Putamen (tissue), 1 donor: Measurements from ENCODE around the gene ZDHHC12.
A peak's percentile ranks its signal among the peaks of the same experiment; 100 is the strongest.

Experiments used
- DNase-seq: peaks from one replicate; pipeline ENCODE4 v3.0.0-alpha.2; 2016; ENCODE audit warnings: low spot score

Gene ZDHHC12

DNA sequence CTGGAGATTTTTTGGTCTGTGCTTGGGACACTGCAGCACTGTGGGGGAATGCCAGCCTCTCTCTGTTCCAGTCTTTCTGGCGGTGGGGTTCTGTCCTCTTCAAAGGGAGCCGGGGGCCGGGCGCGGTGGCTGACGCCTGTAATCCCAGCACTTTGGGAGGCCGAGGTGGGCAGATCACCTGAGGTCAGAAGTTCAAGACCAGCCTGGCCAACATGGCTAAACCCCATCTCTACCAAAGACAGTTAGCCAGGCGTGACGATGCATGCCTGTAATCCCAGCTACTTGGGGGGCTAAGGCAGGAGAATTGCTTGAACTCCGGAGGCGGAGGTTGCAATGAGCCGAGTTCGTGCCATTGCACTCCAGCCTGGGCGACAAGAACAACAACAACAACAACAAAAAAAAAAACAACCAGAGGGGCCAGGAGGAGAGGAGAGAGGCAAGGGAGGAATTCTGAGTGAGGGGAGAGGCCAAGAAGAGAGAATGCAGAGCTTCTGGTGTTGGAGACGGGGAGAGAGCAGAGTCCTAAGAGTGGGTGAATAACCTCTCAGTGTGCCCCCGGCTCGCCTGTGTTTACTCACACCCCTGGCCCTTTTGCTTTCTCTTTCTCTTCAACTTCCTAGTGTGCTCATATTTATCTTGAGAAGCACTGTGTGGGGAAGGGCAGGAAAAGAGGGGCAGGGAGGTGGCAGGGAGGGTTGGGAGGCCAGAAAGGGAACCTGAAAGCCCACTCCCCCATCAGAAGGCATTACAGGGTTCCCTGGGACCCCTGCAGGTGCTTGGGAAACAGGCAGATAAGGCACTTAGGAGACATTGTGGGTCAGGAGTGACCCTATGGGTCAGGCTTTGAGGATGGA lies 38.1 kb downstream of the ZDHHC12 start:
- DNase-seq, result no peak

- peak; percentile 34 for DNase-seq
Measured at GRCh38 chr9:128684325-128685199, 39.4 kb downstream of the ZDHHC12 start.

GRCh38 chr9:128684065-128684324 lies 39.9 kb downstream of the ZDHHC12 start:
- no peak for DNase-seq

GRCh38 chr9:128683340-128684064 lies 40.4 kb downstream of the ZDHHC12 start:
- no peak for DNase-seq

DNA sequence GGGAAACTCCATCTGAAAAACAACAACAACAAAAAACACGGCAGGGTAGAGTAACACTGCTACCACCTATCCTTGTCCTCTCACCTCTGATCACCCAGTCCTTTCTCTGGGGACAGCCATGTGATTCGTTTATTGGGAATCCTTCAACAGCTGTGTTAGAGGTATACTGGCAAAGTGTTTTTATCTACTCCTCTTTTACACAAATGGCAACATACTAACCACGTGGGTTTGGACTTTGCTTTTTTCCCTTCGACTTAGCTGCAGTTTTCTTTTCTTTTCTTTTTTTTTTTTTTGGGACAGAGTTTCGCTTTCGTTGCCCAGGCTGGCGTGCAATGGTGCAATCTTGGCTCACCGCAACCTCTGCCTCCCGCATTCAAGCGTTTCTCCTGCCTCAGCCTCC lies 46.1 kb downstream of the ZDHHC12 start:
- no peak for DNase-seq

DNA sequence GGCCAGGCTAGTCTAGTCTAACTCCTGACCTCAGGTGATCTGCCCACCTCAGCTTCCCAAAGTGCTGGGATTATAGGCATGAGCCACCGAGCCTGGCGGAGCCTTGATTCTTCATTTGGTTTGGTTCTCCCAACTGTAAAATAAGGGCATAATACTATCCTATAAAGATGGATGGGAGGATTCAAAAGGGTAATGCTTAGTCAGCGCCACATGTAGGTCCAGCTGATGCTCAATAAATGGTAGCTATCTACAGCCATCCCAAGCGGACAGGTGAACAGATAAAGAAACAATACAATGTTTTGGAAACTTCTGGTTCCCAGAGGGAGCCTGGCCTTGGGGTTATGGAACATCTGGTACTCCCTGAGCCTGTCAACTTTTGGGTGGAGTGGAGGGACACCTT lies 48.5 kb downstream of the ZDHHC12 start:
- no peak for DNase-seq
